HS-5 (cell line): ENCODE data around the gene TRIM37.

Experiments
- DNase-seq: peaks from one replicate; pipeline ENCODE4 v3.0.0-alpha.2; 2012; ENCODE audit warnings: low read depth

Gene TRIM37

DNA sequence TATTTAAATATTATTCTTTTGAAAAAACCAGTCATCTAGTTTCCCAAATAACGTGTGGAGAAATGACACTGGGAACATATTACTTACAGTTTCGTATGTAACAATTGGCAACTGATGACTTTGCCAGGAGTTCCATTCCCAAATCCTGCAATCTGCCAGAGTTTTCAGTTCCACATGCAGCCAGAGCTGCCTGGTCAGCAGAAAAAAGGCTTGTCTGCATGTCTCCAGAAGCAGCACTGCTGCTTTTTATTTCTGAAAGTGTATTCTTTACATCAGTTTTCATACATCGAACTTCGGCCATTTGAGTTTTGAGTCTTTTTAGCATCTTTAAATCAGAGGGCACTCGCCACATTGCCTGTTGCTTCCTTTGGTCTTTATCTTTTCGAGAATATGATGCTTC, 78.4 kb downstream of the TRIM37 start:
- no peak for DNase-seq

DNA sequence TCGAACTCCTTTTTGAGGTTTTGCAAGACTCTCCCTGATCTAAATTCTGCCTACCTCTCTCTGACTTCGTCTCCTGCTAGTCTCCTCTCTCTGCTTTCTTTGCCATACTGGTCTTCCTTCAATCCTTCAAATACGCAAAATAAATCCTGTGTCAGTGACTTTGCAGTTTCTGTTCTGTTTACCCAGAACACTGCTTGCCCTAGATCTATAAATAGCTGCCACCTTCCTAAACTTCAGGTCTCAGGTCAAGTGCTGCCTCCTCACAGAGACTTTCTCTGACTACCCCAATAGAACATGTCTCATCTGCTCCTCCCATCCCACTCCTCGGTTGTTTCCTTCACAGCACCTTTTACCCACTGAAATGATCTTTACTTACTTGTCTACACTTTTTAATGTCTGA, 78.9 kb downstream of the TRIM37 start:
- no peak for DNase-seq

DNA sequence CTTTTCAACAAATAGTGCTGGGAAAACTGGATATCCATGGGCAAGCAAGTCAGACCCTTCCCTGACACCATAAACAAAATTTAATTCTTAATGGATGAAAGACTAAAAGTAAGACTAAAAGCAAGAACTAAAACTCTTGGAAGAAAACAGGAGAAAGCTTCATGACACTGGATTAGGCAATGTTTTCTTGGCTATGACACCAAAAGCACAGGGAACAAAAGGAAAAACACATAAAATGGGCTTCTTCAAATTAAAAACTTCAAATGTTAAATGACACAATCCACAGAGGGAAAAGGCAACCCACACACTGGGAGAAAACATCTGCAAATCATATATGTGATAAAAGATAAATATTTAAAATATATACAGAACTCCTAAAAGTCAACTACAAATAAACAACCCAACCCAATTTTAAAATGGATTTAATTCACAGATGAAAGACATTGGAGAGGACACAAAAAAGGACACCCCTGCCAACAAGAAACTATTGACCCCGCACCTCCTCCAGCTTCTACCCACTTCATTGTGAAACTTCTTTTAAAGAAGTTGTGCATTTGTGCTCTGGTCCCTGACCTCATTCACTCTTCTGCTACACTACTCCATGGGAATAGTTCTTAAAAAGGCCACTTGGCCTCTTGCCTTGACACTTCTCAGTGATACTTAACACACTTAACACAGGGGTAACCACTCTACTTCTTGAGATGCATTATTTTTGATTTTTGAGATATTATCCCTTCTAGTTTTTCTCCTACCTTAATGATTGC, 80.3 kb downstream of the TRIM37 start:
- no peak for DNase-seq

DNA sequence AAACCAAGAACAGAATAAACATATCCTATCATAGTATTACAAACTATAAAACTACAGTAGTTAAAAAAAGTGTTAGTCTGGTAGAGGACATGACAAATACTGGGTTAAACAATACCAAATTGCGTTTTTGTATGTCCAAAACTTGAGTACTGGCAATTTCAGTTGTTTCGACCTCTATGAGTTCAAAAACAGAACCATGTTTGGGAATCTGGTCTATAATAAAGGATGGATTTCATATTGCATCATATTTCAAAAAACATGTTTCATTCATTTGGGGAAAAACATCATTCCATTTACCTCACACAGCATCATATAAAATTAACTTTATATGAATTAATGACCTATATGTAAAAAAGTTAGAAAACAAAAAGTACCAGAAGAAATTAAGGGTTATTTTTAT, 81.8 kb downstream of the TRIM37 start:
- no peak for DNase-seq

DNA sequence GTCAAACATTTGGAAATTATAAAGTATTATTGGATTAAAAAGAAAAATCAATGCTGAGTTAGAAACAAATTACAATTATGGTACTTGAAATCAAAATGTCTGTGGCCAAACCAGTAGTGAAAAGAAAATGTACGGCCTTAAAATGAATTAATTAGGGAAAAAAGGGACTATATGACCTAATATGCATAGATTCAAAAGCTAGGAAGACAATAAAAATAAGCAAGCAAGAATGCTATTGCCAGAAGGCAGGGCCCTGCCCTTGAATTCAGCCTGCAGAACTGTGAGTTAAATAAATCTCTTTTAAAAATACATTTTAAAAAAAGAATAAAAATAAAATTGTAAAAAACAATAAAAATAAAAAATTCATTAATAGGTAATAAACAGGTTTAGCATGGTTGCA, 88.7 kb downstream of the TRIM37 start:
- no peak for DNase-seq

DNA sequence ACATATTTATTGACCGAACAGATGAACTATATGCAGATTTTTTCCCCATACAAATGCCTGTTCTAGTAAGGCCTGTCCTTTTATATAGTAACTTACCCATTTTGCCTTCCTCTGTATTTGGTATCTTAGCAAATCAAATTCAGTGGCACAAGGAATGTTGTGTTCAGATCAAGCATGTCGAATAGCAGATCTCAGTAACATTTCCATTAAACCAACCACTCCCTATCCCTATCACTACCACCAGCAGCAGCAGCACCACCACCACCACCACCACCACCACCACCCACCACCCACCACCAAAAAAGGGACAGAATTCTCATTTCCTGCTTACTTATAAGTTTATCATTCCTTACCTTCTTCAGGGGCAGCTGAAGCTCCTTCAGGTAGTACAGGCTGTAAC, 94.7 kb downstream of the TRIM37 start:
- DNase-seq: no peak

DNA sequence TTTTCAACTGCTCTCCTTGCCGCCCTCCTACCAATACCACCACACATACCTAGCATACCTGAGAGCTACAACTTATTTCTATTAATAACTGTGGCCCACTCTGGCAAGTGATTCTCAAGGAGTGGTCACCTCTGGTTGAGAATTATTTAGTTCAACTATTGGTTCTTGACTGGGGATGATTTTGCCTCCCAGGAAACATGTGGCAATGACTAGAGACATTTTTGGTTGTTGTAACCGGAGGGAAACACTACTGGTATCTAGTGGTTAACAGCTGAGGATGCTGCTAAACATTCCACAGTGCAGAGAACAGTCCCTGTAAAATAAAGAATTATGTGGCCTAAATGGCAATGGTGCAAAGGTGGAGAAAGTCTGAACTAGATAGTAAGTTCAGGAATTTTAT, 96.7 kb downstream of the TRIM37 start:
- no peak for DNase-seq

DNA sequence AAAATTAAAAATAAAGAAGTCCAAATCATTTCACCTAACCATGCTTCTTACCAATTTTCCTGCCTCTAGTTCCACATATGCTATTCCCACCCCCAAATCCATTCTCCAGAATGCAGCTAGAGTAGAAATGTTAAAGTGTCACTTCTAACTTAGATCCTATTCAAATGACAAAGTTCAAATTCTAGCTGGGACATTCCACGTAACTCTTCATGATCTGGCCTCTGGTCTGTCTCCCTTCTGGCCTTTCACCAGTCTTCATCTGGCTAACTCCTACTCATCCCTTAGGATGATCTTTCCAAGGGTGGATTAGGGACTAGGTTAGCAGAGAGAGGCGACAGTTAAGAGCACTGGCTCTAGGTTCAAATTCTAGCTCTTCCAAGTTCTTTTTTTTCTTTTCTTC, 97.9 kb downstream of the TRIM37 start:
- DNase-seq: no peak

DNA sequence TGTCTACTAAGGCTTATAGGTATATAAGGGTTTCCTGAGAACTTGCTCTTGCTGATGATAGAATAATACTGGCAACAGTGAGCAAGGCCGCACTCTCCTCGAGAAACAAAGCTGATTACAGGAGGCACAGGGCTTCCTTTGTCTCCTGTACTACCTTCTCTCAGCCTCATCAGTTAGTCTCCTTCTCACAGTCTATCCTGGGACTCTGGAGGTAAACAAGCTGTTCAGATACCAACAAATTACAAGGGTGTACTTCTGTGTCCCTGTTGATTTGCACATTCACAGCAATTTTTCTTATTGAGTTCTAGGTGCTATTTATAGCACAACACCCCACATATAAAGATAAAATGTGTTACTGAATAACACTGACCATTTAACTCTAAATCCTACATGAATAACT, 98.7 kb downstream of the TRIM37 start:
- DNase-seq: no peak

DNA sequence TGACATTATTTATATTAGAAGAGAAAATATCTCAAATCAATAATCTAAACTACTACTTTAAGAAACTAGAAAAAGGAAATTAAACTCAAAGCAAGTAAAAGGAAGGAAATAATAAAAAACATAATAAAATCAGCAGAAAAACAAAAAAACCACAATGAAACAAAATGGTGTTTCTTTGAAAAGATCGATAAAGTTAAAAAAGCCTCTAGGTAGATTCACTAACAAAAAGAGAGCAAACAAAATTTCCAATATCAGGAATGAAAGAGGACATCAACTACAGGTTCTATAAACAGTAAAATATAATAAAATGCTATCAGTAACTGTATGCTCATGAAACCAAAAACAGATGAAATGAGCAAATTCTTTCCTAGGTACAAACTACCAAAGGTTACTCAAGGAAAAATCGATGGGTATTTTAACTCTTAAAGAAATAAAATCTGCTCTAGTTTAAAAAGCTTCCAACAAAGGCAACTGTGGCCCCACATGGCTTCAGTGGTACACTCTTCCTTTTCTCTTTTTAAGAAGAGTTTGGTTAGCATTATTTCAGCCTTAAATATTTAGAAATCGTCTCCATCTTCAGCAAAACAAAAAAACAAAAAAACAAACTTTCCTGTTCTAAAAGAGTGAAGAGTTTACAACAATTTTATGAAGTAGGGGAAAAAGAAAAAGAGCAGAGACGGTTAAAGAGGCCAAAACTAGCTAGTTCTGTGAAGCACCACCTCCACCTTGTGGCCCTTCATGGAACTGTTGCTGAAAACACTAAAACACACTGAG, 102.2 kb downstream of the TRIM37 start:
- peak; percentile 33 for DNase-seq

DNA sequence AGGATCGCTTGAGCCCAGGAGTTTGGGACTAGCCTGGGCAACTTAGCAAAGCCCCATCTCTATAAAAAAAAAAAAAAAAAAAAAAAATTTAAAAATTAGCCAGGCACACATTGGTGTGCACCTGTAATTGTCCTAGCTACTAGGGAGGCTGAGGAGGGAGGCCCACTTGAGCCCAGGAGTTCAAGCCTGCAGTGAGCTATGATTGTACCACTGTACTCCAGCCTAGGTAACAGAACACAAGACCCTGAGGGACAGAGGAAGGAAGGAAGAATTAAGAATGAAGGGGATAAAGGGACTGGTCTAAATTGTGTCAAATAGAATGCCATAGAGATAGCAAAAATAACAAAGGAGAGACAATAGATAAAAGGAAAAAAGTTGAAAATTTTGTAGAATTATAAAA, 102.8 kb downstream of the TRIM37 start:
- no peak for DNase-seq

DNA sequence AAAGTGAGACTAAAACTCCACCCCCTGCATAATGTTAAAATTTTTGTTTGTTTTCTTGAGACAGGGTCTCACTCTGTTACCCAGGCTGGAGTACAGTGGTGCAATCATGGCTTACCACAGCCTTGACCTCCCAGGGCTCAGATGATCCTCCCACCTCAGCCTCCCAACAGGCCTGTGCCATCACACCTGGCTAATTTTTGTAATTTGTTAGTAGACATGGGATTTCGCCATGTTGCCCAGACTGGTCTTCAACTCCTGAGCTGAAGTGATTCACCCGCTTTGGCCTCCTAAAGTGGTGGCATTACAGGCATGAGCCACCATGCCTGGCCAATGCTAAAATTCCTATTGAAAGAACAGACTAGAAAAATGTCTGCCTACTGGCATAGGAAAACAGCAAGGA, 103.8 kb downstream of the TRIM37 start:
- DNase-seq: no peak

DNA sequence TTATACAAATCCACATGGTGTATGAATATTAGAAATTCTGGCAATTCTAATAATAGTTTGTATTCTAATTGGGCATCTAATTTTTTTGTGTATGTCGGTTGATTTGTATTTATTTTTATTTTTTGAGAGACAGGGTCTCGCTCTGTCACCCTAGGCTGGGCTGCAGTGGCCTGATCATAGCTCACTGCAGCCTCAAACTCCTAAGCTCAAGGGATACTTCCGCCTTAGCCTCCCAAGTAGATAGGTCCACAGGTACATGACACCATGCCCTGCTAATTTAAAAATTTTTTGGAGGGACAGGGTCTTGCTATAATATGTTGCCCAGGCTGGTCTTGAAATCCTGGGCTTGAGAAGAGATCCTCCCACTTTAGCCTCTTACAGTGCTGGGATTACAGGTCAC, 104.6 kb downstream of the TRIM37 start:
- DNase-seq: no peak

DNA sequence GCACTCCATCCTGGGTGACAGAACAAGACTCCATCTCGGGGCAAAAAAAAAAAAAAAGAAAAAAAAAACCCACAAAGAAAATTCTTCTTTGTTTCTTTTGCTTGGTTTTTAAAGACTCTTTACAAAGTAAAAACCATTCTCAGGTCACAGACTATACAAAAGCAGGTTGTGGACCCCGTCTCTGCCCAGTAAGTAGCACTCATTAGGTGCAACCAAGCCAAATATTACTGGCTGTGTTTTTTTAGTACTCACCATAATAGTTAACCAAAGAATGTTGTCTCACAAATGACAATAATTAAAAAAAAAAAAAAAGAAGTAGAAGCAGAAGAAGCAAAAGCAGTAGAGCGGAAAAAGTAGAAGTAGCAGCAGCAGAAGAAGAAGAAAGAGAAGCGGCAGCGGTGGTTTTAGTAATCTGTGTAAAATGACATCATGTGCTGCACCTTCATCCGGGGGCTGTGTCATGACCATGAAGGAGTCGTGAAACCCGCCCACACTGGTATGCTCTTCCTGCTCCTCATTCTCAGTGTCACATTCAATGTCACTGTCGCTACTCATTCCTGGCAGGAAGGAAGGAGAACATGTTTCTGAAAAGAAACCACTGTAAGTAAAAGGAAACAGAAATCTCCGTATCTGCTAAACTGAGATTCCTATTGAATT, 105.4 kb downstream of the TRIM37 start:
- no peak for DNase-seq

DNA sequence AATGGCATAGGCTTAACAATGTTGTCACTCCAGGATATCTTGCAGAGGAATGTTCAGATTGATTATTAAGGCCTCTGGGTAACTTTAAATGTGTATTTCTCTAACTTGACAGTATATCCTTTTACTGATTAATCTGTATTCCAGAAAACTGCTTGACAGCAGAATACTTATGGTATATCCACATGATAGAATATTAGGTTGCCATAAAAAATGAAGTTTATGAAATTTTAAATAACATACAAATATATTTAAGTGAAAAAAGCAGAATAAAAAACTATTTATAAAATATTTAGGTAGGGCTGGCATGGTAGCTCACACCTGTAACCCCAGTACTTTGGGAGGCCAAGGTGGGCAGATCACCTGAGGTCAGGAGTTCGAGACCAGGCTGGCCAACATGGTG, 106.7 kb downstream of the TRIM37 start:
- DNase-seq: no peak

DNA sequence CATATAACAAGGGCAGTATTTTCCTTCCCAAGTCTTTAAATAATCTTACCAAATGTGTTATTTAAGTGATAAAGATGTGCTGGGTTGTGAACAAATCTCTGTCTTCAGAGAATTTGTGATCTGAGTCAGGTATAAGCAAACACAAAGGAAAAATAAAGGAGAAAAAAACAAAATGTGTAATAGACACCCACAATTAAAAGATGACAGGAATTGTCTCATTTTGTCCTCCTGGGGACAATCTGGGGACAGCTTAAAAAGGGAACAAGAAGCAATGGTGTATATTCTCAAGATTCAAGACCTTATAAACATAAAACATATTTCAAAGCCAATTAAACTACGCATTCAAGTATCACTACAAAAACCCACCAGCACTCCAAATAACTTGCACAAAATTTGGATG, 107.2 kb downstream of the TRIM37 start:
- DNase-seq: no peak

DNA sequence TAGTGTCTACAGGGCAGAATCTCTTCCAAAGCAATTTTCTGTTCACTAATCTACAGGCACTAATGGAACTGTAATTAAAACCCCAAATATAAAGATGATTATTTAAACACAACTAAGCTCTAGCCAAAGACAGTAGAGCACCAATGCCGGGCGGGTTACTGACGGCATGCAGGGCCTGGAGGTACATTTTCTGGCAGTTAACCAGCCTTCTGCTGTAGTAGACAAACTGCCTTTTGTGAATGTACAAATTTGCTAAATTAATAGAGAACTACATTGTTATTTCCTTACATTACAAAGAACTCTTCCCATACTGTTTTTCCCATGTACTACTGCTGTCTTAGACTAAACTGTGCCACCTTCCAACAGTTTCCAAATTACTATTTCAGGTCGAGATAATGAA, 107.8 kb downstream of the TRIM37 start:
- no peak for DNase-seq

DNA sequence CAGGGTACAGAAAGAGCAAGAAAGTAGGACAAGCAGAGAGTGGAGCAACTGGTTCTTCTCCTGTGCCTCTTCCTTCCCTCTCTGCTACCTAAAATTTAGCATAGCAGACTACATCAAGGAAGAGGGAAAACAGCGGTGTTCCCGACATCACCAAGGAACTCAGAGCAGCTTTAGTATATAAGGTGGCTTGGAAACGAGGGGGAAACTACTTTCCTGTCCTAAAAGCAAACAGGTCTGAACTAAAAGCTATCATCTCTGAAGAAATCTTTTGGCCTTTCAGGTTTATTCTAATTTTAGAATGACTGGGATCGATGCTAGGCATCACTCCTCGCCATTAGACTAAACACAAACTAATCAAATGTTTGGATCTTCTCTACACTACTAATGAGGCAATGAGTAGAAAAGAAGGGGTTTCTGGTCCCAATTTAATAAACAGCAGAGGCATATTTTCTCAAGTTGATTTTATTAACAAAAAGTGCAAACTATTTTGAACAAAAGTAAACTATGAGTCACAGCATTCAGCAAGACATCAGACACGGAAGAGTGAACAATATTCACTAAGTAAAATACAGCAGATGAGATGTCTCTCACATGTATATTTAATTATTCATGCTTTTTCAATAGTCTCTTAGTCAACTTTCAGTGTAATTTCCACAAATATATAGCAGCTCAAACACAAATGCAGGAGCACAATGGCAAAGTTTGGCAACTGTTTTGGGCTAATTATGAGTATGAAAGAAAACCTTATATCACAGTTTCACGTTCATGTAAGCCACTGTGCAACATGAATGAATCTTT, 108.7 kb downstream of the TRIM37 start:
- DNase-seq: no peak

DNA sequence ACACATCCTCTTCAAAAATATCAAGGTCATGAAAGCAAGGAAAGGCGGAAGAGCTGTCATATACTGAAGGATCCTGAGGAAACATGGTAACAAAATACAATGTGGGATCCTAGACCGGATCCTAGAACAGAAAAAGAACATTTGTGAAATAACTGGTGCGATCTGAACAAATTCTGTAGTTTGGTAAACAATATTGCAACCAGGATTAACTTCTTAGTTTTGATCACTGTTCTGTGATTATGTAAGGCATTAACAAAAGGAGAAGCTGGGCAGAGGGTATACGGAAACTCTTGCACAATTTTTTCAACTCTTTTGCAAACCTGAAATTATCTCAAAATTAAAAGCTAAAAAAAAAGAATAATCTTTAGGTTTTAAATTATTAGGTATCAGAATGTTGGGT, 109.7 kb downstream of the TRIM37 start:
- no peak for DNase-seq

DNA sequence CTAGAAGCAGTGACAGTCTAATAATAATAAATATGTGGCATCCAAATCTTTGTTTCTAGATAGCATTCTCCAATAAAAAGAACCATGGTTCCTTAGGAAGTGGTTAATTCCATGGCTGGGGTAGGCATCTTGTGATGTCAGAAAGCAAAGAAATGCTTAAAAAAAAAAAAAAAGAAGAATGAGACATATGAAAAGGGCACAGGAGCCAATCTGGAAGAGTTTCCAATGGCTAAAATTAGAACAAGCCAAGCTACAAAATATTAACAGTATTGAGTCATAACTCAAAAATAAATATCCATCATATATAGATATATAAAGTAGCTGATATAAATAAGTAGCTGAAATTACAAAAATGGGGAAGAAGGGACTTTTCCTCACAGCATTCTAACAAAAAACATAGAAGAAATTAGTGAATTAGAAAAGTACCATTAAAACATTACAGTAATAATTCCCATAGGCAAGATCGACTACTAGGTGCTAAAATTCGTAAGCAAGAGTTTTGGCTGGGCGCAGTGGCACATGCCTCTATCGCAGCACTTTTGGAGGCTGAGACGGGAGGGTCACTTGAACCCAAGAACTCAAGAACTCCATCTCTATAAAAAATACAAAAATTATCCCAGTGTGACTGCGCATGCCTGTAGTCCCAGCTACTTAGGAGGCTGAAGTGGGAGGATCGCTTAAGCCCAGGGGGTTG, 111.3 kb downstream of the TRIM37 start:
- no peak for DNase-seq

DNA sequence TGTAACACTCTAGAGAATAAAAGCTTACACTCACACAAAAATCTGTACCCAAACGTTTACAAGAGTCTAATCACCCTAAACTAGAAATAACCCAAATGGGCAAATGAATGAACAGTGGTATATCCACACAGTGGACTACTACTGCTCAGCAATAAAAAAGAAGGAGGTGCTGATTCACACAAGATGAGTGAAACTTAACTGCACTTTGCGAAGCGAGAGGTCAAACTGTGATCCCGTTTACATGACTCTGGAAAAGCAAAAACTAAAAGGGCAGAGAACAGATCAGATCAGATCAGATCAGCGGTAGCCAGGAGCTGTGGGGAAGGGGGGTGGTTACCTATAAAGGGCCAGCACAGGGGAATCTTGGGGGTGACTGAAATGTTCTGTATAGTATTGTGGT, 113.4 kb downstream of the TRIM37 start:
- no peak for DNase-seq
